GM06990 (cell line): ENCODE results near the gene RHOBTB3.

Experiments used
- DNase-seq: peaks from one replicate; pipeline ENCODE4 v3.0.0-alpha.2; 2011; ENCODE audit not compliant: insufficient read length; ENCODE audit errors: extremely low read depth
- H3K27me3 ChIP-seq: replicated peaks from 2 replicates; pipeline ENCODE4 v1.6.0; 2011; ENCODE audit warnings: low read length; ENCODE audit not compliant: control insufficient read depth, insufficient read depth
- H3K36me3 ChIP-seq: 2 replicates; pipeline ENCODE4 v1.5.1; 2011; ENCODE audit warnings: low read length; ENCODE audit not compliant: control insufficient read depth, insufficient read depth
- H3K4me3 ChIP-seq: replicated peaks from 2 replicates; pipeline ENCODE4 v1.5.1; 2011; ENCODE audit warnings: low read depth, mild to moderate bottlenecking, control low read depth, low read length
- CTCF ChIP-seq: IDR thresholded peaks from 2 replicates; pipeline ENCODE4 v1.5.1; 2011; ENCODE audit warnings: low read length, control low read depth, mild to moderate bottlenecking, inconsistent platforms; ENCODE audit not compliant: insufficient read depth, poor library complexity, severe bottlenecking

RHOBTB3 gene

GRCh38 chr5:95718738-95719137 is 12.4 kb upstream of the RHOBTB3 start:
- Histone ChIP-seq H3K36me3 (no peaks in the 10 kb centered on the region), H3K4me3 (no peak overlapping the region), H3K27me3 (no peaks in the 10 kb centered on the region)
- DNase-seq: no peak
- TF ChIP-seq CTCF: no peak

GRCh38 chr5:95720094-95720786 is 10.9 kb upstream of the RHOBTB3 start:
- Histone ChIP-seq H3K36me3 (no peaks in the 10 kb centered on the region), H3K4me3 (no peak overlapping the region), H3K27me3 (no peaks in the 10 kb centered on the region)
- no peak for TF ChIP-seq CTCF
- DNase-seq: no peak

- no peak for TF ChIP-seq CTCF
- DNase-seq: no peak
- Histone ChIP-seq H3K36me3 (no peaks in the 10 kb centered on the region), H3K4me3 (no peak overlapping the region), H3K27me3 (no peaks in the 10 kb centered on the region)
Measured at GRCh38 chr5:95721582-95722295, 9.4 kb upstream of the RHOBTB3 start.

- Histone ChIP-seq H3K27me3 (no peaks in the 10 kb centered on the region), H3K36me3 (no peaks in the 10 kb centered on the region), H3K4me3 (no peak overlapping the region)
- DNase-seq: no peak
- no peak for TF ChIP-seq CTCF
Measured at GRCh38 chr5:95723632-95724369, 7.3 kb upstream of the RHOBTB3 start.

GRCh38 chr5:95725071-95725820 is 5.9 kb upstream of the RHOBTB3 start:
- Histone ChIP-seq H3K36me3 (no peaks in the 10 kb centered on the region), H3K27me3 (no peaks in the 10 kb centered on the region), H3K4me3 (no peak overlapping the region)
- no peak for DNase-seq
- no peak for TF ChIP-seq CTCF
